AG09319 (cell line): Measurements from ENCODE around the gene GLE1.

ENCODE experiments used
- DNase-seq: peaks from one replicate; pipeline ENCODE4 v3.0.0-alpha.2; 2010; ENCODE audit warnings: low read depth; ENCODE audit errors: extremely low read depth
- TF ChIP-seq, protein P1 (sequence below): IDR thresholded peaks from 2 replicates; pipeline ENCODE4 v1.5.1; 2011; ENCODE audit warnings: low read depth, mild to moderate bottlenecking, inconsistent platforms, low read length, moderate library complexity

Gene GLE1

GRCh38 chr9:128470560-128470959, 34.0 kb upstream of the GLE1 start:
- TF ChIP-seq, protein P1, sequence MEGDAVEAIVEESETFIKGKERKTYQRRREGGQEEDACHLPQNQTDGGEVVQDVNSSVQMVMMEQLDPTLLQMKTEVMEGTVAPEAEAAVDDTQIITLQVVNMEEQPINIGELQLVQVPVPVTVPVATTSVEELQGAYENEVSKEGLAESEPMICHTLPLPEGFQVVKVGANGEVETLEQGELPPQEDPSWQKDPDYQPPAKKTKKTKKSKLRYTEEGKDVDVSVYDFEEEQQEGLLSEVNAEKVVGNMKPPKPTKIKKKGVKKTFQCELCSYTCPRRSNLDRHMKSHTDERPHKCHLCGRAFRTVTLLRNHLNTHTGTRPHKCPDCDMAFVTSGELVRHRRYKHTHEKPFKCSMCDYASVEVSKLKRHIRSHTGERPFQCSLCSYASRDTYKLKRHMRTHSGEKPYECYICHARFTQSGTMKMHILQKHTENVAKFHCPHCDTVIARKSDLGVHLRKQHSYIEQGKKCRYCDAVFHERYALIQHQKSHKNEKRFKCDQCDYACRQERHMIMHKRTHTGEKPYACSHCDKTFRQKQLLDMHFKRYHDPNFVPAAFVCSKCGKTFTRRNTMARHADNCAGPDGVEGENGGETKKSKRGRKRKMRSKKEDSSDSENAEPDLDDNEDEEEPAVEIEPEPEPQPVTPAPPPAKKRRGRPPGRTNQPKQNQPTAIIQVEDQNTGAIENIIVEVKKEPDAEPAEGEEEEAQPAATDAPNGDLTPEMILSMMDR = no peak
- no peak for DNase-seq

GRCh38 chr9:128473104-128473503, 31.4 kb upstream of the GLE1 start:
- DNase-seq = no peak
- TF ChIP-seq, protein P1 = no peak

DNA sequence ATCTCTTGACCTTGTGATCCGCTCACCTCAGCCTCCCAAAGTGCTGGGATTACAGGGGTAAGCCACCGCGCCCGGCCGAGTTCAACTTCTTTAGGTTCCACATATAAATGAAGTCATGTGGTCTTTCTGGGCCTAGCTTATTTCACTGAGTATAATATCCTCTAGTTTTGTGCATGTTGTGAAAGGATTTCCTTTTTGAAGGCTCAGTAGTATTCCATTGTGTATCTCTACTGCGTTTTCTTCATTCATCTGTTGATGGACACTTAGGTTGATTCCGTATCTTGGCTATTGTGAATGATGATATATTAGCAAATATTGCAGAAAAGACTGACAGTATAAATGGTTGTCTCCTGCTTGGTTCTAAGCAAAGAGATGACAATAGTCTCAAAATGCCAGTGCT, 28.7 kb upstream of the GLE1 start:
- DNase-seq = no peak
- TF ChIP-seq, protein P1 = no peak

DNA sequence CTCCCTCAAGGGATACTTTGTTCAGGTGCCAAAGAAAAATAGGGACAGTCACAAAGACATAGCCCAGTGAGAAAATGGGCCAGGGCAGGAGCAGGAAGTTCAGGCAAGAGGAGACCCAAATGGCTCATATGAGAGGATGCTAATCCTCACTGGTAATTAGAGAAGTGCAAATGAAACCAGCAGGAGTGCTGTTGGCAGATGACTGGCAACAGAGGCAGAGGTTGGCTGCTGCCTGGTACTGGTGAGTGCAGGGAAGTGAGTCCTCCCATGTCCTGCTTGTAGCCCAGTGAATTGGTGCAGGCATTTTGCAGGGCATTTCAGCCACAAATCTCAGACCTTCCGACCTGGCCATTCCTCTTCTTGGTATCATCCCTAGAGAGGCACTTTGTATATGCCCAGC, 25.3 kb upstream of the GLE1 start:
- DNase-seq = no peak
- TF ChIP-seq, protein P1 = no peak

DNA sequence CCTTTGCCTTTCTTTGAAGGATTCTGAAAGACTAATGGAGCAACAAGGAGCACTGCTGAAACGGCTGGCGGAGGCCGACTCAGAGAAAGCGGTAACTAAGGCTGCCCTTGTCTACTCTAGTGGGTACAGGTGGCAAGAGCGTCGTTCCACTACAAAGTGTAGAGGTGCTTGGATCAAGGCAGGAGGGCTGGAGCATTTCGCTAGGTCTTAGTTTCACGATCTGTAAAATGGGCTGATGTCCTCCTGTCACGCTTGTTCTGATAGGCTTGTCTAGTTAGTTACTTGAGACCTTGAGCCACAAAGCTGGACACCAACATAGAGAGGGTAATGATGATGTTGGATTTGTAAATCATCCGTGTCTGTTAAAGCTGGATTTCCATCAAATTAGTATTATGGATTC, 23.0 kb upstream of the GLE1 start:
- DNase-seq = no peak
- TF ChIP-seq, protein P1 = no peak

- TF ChIP-seq, protein P1 = no peak
- no peak for DNase-seq
Observed at GRCh38 chr9:128482186-128482585, 22.3 kb upstream of the GLE1 start.

DNA sequence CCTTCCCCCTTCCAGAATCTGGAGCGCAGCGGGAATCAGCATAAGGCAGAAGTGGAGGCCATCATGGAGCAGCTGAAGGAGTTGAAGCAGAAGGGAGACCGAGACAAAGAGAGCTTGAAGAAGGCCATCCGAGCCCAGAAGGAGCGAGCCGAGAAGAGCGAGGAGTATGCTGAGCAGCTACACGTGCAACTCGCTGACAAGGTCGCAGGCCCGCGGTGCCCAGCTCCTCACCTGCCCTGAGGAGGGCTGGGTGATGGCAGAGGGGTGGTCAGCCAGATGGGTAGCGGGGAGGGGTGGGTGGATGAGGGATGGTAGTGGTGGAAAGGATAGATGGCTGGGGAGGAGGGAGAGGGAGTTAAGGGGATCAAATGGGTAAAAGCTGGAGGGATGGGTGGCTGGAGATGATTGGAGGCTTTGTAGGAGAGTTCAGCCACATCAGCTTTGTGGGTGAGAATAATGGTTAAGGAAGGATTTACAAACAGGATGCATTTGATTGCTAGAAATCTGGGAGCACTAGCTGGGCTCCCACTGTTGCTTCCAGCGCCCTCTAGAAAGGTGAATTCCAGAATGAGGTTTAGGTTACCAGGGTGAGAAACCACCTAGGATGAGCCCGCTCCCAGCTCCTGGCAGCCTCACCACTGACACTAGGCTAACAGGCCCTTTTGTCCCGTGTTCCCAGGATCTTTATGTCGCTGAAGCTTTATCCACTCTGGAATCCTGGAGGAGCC, 19.7 kb upstream of the GLE1 start:
- TF ChIP-seq, protein P1 = no peak
- no peak for DNase-seq
